Thoracic aorta (tissue), 2 donors: Measurements from ENCODE around the gene WDR7. TPM values are rescaled to one million over a fixed set of nuclear protein-coding genes. Genes with fewer than 3 reads are reported as not detected.

Experiments
- ATAC-seq: fragments of 150-250 bp; one replicate; pipeline ENCODE4 v1.8.0; 2017; ENCODE audit warnings: low read depth; ENCODE audit not compliant: insufficient number of reproducible peaks, low FRiP score
- DNase-seq: peaks from one replicate; pipeline ENCODE4 v3.0.0-alpha.2; 2020; ENCODE audit warnings: low spot score
- H3K27ac ChIP-seq, 2 donors: fragments of 200-600 bp; sonication (generic); 1 replicate in 1 of 2; 2 replicates in 1 of 2; pipeline ENCODE4 v1.5.1; 2016; ENCODE audit warnings: mild to moderate bottlenecking in 2 of 2, moderate library complexity in 2 of 2
- H3K27me3 ChIP-seq: fragments of 200-600 bp; sonication (generic); replicated peaks from 2 replicates; pipeline ENCODE4 v1.6.0; 2016; ENCODE audit warnings: mild to moderate bottlenecking; ENCODE audit not compliant: insufficient read depth
- H3K36me3 ChIP-seq: fragments of 200-600 bp; sonication (generic); one replicate; pipeline ENCODE4 v1.5.1; 2016
- H3K4me1 ChIP-seq, 2 donors: fragments of 200-600 bp; sonication (generic); 1 replicate in 1 of 2; 2 replicates in 1 of 2; pipeline versions ENCODE4 v1.5.1 to v1.6.0; 2016; ENCODE audit warnings: low read depth in 2 of 2, mild to moderate bottlenecking in 1 of 2; ENCODE audit not compliant: control insufficient read depth in 1 of 2
- H3K4me3 ChIP-seq: fragments of 200-600 bp; sonication (generic); 2 replicates; pipeline ENCODE4 v1.5.1; 2016; ENCODE audit warnings: mild to moderate bottlenecking
- H3K9me3 ChIP-seq: fragments of 200-600 bp; sonication (generic); 2 replicates; pipeline ENCODE4 v1.5.1; 2016
- total RNA-seq, 2 donors: library from RNA; depleted of rRNA; stranded (reverse); fragments of >200 nt; gene quantifications; one replicate each; pipeline versions ENCODE4 v1.1.0 to v1.2.3, GENCODE V29; 2016
- TF ChIP-seq, protein P1 (sequence below): fragments of 200-600 bp; sonication (generic); IDR thresholded peaks from one replicate; pipeline ENCODE4 v1.5.1; 2019; ENCODE audit warnings: antibody characterized with exemption

The WDR7 gene
- total RNA-seq, 2 donors from 2014 or later = 33.2 to 73.1 TPM

DNA sequence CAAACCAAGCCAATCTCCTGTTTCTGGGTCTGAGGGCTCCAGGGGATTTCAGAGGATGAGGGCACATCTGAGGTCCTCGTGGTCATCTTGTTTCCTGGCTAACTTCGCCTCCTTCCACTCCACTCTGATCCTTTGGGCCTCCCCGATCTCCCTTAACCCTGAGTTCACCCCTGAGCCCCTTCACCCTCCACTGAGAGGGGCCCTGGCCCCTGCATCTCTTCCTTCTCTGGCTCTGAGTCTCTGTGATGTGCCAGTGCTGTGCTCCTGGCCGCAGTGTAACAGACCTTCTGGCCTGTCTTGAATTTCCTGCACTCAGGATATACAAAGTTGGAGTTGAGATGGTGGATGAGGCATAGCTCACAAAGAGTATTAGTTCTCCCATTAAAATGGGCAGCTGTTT is 411.0 kb downstream of the WDR7 start:
- TF ChIP-seq, protein P1, sequence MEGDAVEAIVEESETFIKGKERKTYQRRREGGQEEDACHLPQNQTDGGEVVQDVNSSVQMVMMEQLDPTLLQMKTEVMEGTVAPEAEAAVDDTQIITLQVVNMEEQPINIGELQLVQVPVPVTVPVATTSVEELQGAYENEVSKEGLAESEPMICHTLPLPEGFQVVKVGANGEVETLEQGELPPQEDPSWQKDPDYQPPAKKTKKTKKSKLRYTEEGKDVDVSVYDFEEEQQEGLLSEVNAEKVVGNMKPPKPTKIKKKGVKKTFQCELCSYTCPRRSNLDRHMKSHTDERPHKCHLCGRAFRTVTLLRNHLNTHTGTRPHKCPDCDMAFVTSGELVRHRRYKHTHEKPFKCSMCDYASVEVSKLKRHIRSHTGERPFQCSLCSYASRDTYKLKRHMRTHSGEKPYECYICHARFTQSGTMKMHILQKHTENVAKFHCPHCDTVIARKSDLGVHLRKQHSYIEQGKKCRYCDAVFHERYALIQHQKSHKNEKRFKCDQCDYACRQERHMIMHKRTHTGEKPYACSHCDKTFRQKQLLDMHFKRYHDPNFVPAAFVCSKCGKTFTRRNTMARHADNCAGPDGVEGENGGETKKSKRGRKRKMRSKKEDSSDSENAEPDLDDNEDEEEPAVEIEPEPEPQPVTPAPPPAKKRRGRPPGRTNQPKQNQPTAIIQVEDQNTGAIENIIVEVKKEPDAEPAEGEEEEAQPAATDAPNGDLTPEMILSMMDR = no peak
- Histone ChIP-seq H3K36me3 (no peaks in the 10 kb centered on the region), H3K4me3 (no peak overlapping the region), H3K4me1 (no peaks in the 10 kb centered on the region), H3K9me3 (no peaks in the 10 kb centered on the region), H3K27me3 (no peaks in the 10 kb centered on the region), H3K27ac (no peak overlapping the region)
- DNase-seq = no peak
- ATAC-seq = no peak

DNA sequence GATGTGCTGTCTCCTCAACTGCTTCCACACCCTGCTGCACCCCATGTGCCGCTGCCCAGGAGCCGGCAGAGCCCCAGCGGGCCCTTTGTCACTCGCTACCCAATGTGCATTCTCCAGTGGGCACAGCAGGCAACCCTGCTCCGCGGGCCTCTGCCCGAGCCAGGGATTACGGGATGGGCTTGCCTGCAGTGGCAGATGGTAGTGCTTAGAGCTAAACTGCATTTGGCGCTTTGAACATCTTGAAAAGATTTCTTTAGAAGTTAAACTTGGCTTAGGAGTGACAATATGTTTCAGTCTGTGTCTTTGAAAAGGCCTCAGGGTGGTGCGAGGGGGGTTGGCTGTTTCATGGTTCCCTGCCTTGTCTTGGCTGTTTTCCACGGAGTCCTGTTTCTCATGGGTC is 411.7 kb downstream of the WDR7 start:
- no peaks in the 10 kb centered on the region for H3K27me3 ChIP-seq
- H3K9me3 ChIP-seq = no peaks in the 10 kb centered on the region
- ATAC-seq (no peak), DNase-seq (no peak)
- no peaks in the 10 kb centered on the region for H3K36me3 ChIP-seq
- TF ChIP-seq, protein P1 = no peak
- no peak overlapping the region for H3K27ac ChIP-seq
- H3K4me1 ChIP-seq = no peaks in the 10 kb centered on the region
- no peak overlapping the region for H3K4me3 ChIP-seq

DNA sequence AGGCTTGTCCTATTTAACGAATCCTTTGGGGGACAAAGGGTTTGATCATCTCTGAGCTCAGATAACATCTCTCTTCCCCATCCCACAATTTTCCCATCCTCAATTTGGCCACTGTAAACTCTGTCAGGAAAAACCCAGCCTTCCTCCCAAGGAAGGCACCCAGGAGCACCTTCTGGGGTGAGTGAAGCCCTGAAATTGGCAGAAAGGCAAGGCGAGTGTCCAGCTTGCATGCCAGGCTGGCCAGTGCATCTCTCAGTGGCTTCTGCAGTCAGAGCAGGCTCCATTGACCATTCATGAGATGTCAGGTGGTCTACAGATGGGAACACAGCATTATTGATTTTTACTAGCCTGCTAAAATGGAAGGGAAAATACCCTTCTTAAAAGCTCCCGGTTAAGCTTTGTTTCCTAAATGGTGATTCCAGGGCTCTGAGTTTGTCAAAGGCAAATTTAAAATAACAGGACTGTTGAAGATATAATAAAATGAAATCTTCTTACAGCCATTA is 412.5 kb downstream of the WDR7 start:
- Histone ChIP-seq H3K4me1 (no peaks in the 10 kb centered on the region), H3K36me3 (no peaks in the 10 kb centered on the region), H3K9me3 (no peaks in the 10 kb centered on the region), H3K27me3 (no peaks in the 10 kb centered on the region), H3K27ac (no peak overlapping the region), H3K4me3 (no peak overlapping the region)
- DNase-seq = no peak
- ATAC-seq = no peak
- TF ChIP-seq, protein P1 = no peak

DNA sequence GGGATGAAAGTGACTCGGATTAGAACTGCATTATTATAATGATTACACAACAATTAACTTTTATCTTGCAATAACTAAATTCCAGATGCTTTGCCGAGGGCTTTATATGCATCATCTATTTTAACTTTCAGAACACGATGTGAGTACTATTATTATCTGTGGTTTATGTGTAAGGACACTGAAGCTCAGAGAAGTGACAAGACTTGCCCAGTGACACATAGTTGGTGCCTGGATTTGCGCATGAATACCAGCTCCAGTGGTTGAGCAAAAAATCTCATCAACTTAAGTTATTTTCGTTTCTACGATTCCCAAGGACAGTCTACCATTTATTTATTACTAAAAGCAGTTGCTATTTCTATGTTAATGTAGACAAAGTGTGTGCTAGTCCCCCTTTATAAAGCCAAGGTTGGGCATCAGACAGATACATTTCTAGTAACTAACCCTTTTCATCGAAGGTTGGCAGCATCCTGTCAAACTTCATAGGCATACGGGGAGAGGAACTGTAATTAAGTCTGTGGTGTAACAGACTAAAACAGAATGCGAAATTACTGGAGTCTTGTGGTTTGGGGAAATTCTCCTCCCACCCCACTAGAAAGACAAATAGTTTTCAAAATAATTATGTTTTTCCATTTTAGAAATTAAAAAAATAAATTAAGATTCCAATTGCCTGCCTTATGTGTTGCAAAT is 422.5 kb downstream of the WDR7 start:
- H3K27me3 ChIP-seq = no peaks in the 10 kb centered on the region
- no peak for DNase-seq
- TF ChIP-seq, protein P1 = no peak

DNA sequence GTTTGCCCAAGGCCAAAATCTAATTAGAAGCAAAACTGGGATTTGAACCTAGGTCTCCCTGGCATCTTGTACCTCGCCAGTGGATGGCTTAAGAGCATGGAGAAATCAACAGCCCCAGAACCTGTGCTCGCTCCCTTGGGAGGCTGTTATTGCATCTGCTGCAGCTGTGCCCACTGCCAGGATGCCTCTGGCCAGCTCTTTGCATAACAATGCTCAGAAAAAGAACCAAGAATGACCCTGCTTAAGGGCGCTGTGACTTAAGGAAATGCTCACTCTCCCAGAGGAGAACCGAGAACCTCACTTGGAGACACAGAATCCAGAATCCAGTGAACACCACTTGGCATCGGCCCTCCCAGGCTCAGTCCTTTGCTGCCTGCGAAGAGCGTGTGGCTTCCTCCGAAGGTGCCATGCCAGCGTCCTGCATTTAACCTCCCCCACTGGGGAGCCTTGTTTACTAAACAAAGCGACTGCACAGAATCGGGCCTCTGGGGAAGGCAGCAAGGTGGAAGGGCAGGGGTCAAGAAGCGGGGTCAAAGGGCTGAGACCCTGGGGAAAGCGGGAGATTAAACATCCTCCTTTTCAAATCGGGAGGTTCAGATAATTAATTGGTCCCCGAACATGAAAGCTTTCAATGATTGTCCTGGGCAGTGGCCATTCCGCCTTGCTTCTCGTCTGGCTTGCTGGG is 424.7 kb downstream of the WDR7 start:
- Histone ChIP-seq H3K36me3 (no peaks in the 10 kb centered on the region), H3K9me3 (no peaks in the 10 kb centered on the region), H3K27ac (no peak overlapping the region), H3K4me1 (no peaks in the 10 kb centered on the region), H3K27me3 (no peaks in the 10 kb centered on the region), H3K4me3 (no peak overlapping the region)
- DNase-seq = no peak
- no peak for ATAC-seq
- TF ChIP-seq, protein P1 = no peak

More for the DNA sequence above, 422.5 kb downstream of the WDR7 start:
- Histone ChIP-seq H3K9me3 (no peaks in the 10 kb centered on the region), H3K4me1 (no peaks in the 10 kb centered on the region), H3K36me3 (no peaks in the 10 kb centered on the region), H3K27ac (no peak overlapping the region), H3K4me3 (no peak overlapping the region)
- ATAC-seq = no peak
